ENCODE measurements around the gene SLC7A6OS.

The SLC7A6OS gene

GRCh38 chr16:68310774-68311511 lies at the start of gene SLC7A6OS, which contains the start of gene PRMT7:
SLC7A6OS (minus strand) TSS chr16:68310946; CDS start chr16:68310926, 20 bp downstream.
PRMT7 (plus strand) TSS chr16:68311019; CDS start chr16:68315980, 4,961 bp downstream.
- peak; percentile 98 for DNase-seq

GRCh38 chr16:68359398-68360191 lies 48.8 kb upstream of the SLC7A6OS start:
- DNase-seq: no peak

- DNase-seq: no peak
Measured at GRCh38 chr16:68358951-68359350, 48.2 kb upstream of the SLC7A6OS start.

GRCh38 chr16:68357923-68358322 lies 47.2 kb upstream of the SLC7A6OS start:
- DNase-seq: no peak

GRCh38 chr16:68357521-68357922 lies 46.8 kb upstream of the SLC7A6OS start:
- no peak for DNase-seq

GRCh38 chr16:68356919-68357286 lies 46.2 kb upstream of the SLC7A6OS start:
- DNase-seq: no peak

GRCh38 chr16:68356249-68356918 lies 45.6 kb upstream of the SLC7A6OS start:
- DNase-seq: peak; percentile 87

GRCh38 chr16:68355447-68356248 lies 44.9 kb upstream of the SLC7A6OS start:
- DNase-seq: no peak

- DNase-seq: no peak
Measured at GRCh38 chr16:68354816-68355215, 44.1 kb upstream of the SLC7A6OS start.

GRCh38 chr16:68353366-68353765 lies 42.6 kb upstream of the SLC7A6OS start:
- DNase-seq: no peak

- DNase-seq: no peak
Measured at GRCh38 chr16:68351991-68352431, 41.3 kb upstream of the SLC7A6OS start.

- no peak for DNase-seq
Measured at GRCh38 chr16:68351463-68351862, 40.7 kb upstream of the SLC7A6OS start.

GRCh38 chr16:68350813-68351350 lies 40.1 kb upstream of the SLC7A6OS start:
- no peak for DNase-seq

- DNase-seq: no peak
Measured at GRCh38 chr16:68349838-68350410, 39.2 kb upstream of the SLC7A6OS start.

GRCh38 chr16:68348639-68349445 lies 38.1 kb upstream of the SLC7A6OS start:
- no peak for DNase-seq

GRCh38 chr16:68347605-68348004 lies 36.9 kb upstream of the SLC7A6OS start:
- no peak for DNase-seq

GRCh38 chr16:68346892-68347480 lies 36.2 kb upstream of the SLC7A6OS start:
- no peak for DNase-seq

GRCh38 chr16:68345958-68346635 lies 35.4 kb upstream of the SLC7A6OS start:
- DNase-seq: no peak

GRCh38 chr16:68345351-68345810 lies 34.6 kb upstream of the SLC7A6OS start:
- DNase-seq: no peak

GRCh38 chr16:68344252-68344651 lies 33.5 kb upstream of the SLC7A6OS start:
- DNase-seq: no peak

Measured in activated effector memory CD4-positive, alpha-beta T cell treated with anti-CD3 and anti-CD28 coated beads, Interleukin-2, amount 50 U/mL, for 16 hours (primary cell).